ENCODE measurements around the gene RCOR2. TPM values are rescaled to one million over a fixed set of nuclear protein-coding genes. Genes with fewer than 3 reads are reported as not detected.

RCOR2 gene
- total and polyA plus RNA-seq, 2 of the 13 experiments (the other 11 are each of a cell fraction or from before 2014, with no cell fraction given): 8.3 to 8.5 TPM

DNA sequence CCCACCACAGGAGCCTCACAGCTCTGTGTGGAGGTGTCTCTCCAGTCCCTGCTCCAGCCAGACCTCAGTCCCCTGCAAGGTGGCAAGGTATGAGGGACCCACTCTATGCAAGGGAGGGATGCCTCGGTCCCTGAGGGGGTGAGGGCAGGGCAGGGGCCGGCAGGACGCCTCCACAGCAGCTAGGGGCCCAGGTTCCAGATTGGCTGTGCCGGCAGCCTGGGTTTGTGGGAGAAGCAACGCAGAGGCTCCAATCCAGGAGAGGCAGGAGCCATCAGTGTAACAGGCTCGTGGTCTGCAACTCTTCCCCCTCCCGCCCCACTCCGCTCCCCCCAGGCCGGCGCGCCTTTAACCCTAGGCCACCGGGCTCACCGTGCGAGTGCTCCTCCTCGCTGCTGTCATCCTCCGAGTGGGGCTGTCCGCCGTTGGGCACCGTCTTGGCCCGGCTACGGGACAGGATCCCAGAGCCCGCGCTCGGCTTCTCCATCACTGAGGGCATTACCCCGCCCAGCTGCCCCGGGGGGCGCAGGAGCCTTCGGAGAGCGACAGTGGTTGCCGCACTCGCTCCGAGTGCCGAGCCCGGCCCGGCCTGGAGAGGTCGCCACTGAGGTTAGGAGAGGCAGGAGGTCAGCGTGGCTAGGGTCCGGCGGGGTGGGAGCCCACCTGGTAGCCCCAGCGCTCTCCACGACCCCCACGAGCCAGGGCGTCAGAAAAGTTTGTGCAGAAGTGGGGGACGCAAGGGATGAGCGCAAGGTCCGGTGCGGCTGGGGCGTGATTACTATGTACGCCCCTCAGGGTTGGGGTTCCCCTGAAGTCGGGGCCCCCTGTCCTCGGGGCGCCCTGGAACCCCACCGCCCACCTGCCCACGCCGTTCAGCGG, 765 bp downstream of the RCOR2 start (continued):
- TF ChIP-seq, protein P1, sequence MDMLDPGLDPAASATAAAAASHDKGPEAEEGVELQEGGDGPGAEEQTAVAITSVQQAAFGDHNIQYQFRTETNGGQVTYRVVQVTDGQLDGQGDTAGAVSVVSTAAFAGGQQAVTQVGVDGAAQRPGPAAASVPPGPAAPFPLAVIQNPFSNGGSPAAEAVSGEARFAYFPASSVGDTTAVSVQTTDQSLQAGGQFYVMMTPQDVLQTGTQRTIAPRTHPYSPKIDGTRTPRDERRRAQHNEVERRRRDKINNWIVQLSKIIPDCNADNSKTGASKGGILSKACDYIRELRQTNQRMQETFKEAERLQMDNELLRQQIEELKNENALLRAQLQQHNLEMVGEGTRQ (IDR thresholded peaks at IDR 0.05; ENCODE audit: low read depth, low read length): no peak
- TF ChIP-seq, protein P1 (CRISPR knock-in tag; IDR thresholded peaks at IDR 0.05; ENCODE audit: borderline replicate concordance): no peak
- TF ChIP-seq ASH2L (IDR thresholded peaks at IDR 0.05; ENCODE audit: insufficient read length, low read depth, low read length) (no peak), NKX3-1 (CRISPR knock-in tag; IDR thresholded peaks at IDR 0.05) (no peak), HDAC1 (CRISPR knock-in tag; IDR thresholded peaks at IDR 0.05) (peak; percentile 7; the same call in 1 of the 2 replicates), SP1 (IDR thresholded peaks at IDR 0.05) (no peak), SP1 (CRISPR knock-in tag; IDR thresholded peaks at IDR 0.05) (no peak), CHCHD3 (CRISPR knock-in tag; IDR thresholded peaks at IDR 0.05) (no peak), NFYC (CRISPR knock-in tag; IDR thresholded peaks at IDR 0.05) (no peak), ZNF354B (CRISPR knock-in tag; IDR thresholded peaks at IDR 0.05) (no peak), FOXK1 (CRISPR knock-in tag; IDR thresholded peaks at IDR 0.05; ENCODE audit: borderline replicate concordance, low read depth) (no peak), ZFP37 (CRISPR knock-in tag; IDR thresholded peaks at IDR 0.05; ENCODE audit: borderline replicate concordance) (no peak), NR2F6 (IDR thresholded peaks at IDR 0.05) (no peak), NR2F6 (CRISPR knock-in tag; IDR thresholded peaks at IDR 0.05) (peak; percentile 68; the same call in 1 of the 2 replicates), SALL2 (CRISPR knock-in tag; IDR thresholded peaks at IDR 0.05) (no peak), MEIS2 (CRISPR knock-in tag; IDR thresholded peaks at IDR 0.05) (no peak), ZNF816 (CRISPR knock-in tag; IDR thresholded peaks at IDR 0.05; ENCODE audit: borderline replicate concordance) (no peak), SPEN (CRISPR knock-in tag; IDR thresholded peaks at IDR 0.05; ENCODE audit: low read depth) (no peak; the same call in 1 of the 2 replicates), ZNF263 (CRISPR knock-in tag; IDR thresholded peaks at IDR 0.05) (no peak; the same call in 1 of the 2 replicates), RBAK (CRISPR knock-in tag; IDR thresholded peaks at IDR 0.05) (no peak), KDM6A (CRISPR knock-in tag; IDR thresholded peaks at IDR 0.05; ENCODE audit: low read depth) (no peak)
- TF ChIP-seq, protein P2, sequence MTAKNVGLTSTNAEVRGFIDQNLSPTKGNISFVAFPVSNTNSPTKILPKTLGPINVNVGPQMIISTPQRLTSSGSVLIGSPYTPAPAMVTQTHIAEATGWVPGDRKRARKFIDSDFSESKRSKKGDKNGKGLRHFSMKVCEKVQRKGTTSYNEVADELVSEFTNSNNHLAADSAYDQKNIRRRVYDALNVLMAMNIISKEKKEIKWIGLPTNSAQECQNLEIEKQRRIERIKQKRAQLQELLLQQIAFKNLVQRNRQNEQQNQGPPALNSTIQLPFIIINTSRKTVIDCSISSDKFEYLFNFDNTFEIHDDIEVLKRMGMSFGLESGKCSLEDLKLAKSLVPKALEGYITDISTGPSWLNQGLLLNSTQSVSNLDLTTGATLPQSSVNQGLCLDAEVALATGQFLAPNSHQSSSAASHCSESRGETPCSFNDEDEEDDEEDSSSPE (CRISPR knock-in tag; IDR thresholded peaks at IDR 0.05): no peak; the same call in 1 of the 2 replicates
- TF ChIP-seq, protein P3, sequence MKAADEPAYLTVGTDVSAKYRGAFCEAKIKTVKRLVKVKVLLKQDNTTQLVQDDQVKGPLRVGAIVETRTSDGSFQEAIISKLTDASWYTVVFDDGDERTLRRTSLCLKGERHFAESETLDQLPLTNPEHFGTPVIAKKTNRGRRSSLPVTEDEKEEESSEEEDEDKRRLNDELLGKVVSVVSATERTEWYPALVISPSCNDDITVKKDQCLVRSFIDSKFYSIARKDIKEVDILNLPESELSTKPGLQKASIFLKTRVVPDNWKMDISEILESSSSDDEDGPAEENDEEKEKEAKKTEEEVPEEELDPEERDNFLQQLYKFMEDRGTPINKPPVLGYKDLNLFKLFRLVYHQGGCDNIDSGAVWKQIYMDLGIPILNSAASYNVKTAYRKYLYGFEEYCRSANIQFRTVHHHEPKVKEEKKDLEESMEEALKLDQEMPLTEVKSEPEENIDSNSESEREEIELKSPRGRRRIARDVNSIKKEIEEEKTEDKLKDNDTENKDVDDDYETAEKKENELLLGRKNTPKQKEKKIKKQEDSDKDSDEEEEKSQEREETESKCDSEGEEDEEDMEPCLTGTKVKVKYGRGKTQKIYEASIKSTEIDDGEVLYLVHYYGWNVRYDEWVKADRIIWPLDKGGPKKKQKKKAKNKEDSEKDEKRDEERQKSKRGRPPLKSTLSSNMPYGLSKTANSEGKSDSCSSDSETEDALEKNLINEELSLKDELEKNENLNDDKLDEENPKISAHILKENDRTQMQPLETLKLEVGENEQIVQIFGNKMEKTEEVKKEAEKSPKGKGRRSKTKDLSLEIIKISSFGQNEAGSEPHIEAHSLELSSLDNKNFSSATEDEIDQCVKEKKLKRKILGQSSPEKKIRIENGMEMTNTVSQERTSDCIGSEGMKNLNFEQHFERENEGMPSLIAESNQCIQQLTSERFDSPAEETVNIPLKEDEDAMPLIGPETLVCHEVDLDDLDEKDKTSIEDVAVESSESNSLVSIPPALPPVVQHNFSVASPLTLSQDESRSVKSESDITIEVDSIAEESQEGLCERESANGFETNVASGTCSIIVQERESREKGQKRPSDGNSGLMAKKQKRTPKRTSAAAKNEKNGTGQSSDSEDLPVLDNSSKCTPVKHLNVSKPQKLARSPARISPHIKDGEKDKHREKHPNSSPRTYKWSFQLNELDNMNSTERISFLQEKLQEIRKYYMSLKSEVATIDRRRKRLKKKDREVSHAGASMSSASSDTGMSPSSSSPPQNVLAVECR (CRISPR knock-in tag; IDR thresholded peaks at IDR 0.05; ENCODE audit: borderline replicate concordance): 0 out of 2 replicates have a peak, but pooled peaks have one; percentile 31
- TF ChIP-seq, protein P4, sequence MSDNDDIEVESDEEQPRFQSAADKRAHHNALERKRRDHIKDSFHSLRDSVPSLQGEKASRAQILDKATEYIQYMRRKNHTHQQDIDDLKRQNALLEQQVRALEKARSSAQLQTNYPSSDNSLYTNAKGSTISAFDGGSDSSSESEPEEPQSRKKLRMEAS (IDR thresholded peaks at IDR 0.05): peak; percentile 52

All from HepG2 (cell line).